GM21528 (cell line): ENCODE data around the gene NACC2.

Source experiments
- ATAC-seq: cut with Tn5 transposase; IDR thresholded peaks from one replicate; pipeline ENCODE4 v1.9.1; 2021; ENCODE audit warnings: mild to moderate bottlenecking, moderate library complexity; ENCODE audit not compliant: unreplicated experiment, low FRiP score

NACC2 gene

GRCh38 chr9:136129176-136129575 lies 34.1 kb upstream of the NACC2 start:
- no peak for ATAC-seq

GRCh38 chr9:136128436-136128835 lies 33.3 kb upstream of the NACC2 start:
- no peak for ATAC-seq

- no peak for ATAC-seq
These were observed 32.2 kb upstream of the NACC2 start for GRCh38 chr9:136127313-136127712.

- no peak for ATAC-seq
These were observed 30.0 kb upstream of the NACC2 start for GRCh38 chr9:136124976-136125692.

- ATAC-seq: no peak
These were observed 27.6 kb upstream of the NACC2 start for GRCh38 chr9:136122425-136123383.

- no peak for ATAC-seq
These were observed 26.7 kb upstream of the NACC2 start for GRCh38 chr9:136121801-136122200.

GRCh38 chr9:136120438-136120844 lies 25.4 kb upstream of the NACC2 start:
- no peak for ATAC-seq

- ATAC-seq: no peak
These were observed 24.8 kb upstream of the NACC2 start for GRCh38 chr9:136119883-136120393.

GRCh38 chr9:136119061-136119882 lies 24.2 kb upstream of the NACC2 start:
- ATAC-seq: peak; percentile 2

- ATAC-seq: peak; percentile 70
These were observed 23.4 kb upstream of the NACC2 start, which contains the start of gene TMEM250 for GRCh38 chr9:136118320-136119060. TMEM250 (minus strand) TSS chr9:136118875; CDS start chr9:136116900, 1,975 bp downstream.

GRCh38 chr9:136117916-136118319 lies 22.8 kb upstream of the NACC2 start:
- ATAC-seq: peak; percentile 13

GRCh38 chr9:136117291-136117915 lies 22.3 kb upstream of the NACC2 start:
- ATAC-seq: no peak

- ATAC-seq: no peak
These were observed 21.4 kb upstream of the NACC2 start for GRCh38 chr9:136116360-136117098.

GRCh38 chr9:136115641-136116359 lies 20.7 kb upstream of the NACC2 start:
- no peak for ATAC-seq

- ATAC-seq: no peak
These were observed 20.1 kb upstream of the NACC2 start for GRCh38 chr9:136115206-136115605.

GRCh38 chr9:136114610-136115009 lies 19.5 kb upstream of the NACC2 start:
- ATAC-seq: no peak

GRCh38 chr9:136112541-136112940 lies 17.5 kb upstream of the NACC2 start:
- no peak for ATAC-seq

GRCh38 chr9:136111910-136112309 lies 16.8 kb upstream of the NACC2 start:
- no peak for ATAC-seq
